Activated CD4-positive, alpha-beta T cell treated with anti-CD3 and anti-CD28 coated beads, Interleukin-2, amount 10 ng/mL, durations not matched to agents 24 days and 14 days (primary cell): Measurements from ENCODE around the gene CES3. TPM values are rescaled to one million over a fixed set of nuclear protein-coding genes. Genes with fewer than 3 reads are reported as not detected.
A peak's percentile ranks its signal among the peaks of the same experiment; 100 is the strongest.
"Not testable (repeated sequence)": the region's sequence is repeated elsewhere in the genome, so short reads cannot be mapped to it uniquely, and the experiment has no call there.

ENCODE experiments used
- DNase-seq: peaks from one replicate; pipeline ENCODE4 v3.0.0; 2022
- H3K27ac Mint-ChIP-seq: one replicate; pipeline ENCODE4 v1.8.0; 2022; ENCODE audit warnings: mild to moderate bottlenecking, mixed read lengths
- H3K27me3 Mint-ChIP-seq: one replicate; pipeline ENCODE4 v1.8.0; 2022; ENCODE audit warnings: mixed read lengths
- H3K36me3 Mint-ChIP-seq: one replicate; pipeline ENCODE4 v1.8.0; 2022; ENCODE audit warnings: low read depth, mild to moderate bottlenecking, mixed read lengths
- H3K4me1 Mint-ChIP-seq: one replicate; pipeline ENCODE4 v1.8.0; 2021; ENCODE audit warnings: mixed read lengths
- H3K4me3 Mint-ChIP-seq: one replicate; pipeline ENCODE4 v1.8.0; 2022; ENCODE audit warnings: mild to moderate bottlenecking, moderate library complexity, mixed read lengths
- H3K9me3 Mint-ChIP-seq: one replicate; pipeline ENCODE4 v1.8.0; 2021; ENCODE audit warnings: mixed read lengths
- intact Hi-C: fragments of 100-400 bp; cut with micrococcal nuclease; formaldehyde crosslinking; loops from one replicate; pipeline ENCODE4 v1.15.1; 2023
- total RNA-seq: library from RNA; stranded (reverse); gene quantifications from 2 replicates; pipeline ENCODE4 v1.2.3, GENCODE V29; 2022

The CES3 gene
- total RNA-seq, 1 donor from 2014 or later, result 6.8 TPM

GRCh38 chr16:66933776-66934137, 27.3 kb upstream of the CES3 start:
- intact Hi-C loops, result loop anchor here (2.0 kb wide), 1 partner anchor 103 kb away; the partner anchor contains the start of gene NAE1
- Mint-ChIP-seq H3K4me3 (peak overlapping the region; percentile 99), H3K36me3 (peaks cover 40% of the 10 kb centered on the region), H3K27me3 (no peaks in the 10 kb centered on the region), H3K27ac (peak overlapping the region; percentile 98), H3K4me1 (peaks cover 43% of the 10 kb centered on the region), H3K9me3 (no peaks in the 10 kb centered on the region)
- DNase-seq, result no peak

- Mint-ChIP-seq H3K4me3 (peak within 1 kb of the TSS; percentile 99), H3K27me3 (no peaks in the 10 kb centered on the region)
Observed at GRCh38 chr16:66934138-66934838, 26.8 kb upstream of the CES3 start, which contains the start of gene CIAO2B. CIAO2B (minus strand) TSS chr16:66934402; CDS start chr16:66934364, 38 bp downstream.

GRCh38 chr16:66934839-66935313, 26.2 kb upstream of the CES3 start:
- H3K27ac Mint-ChIP-seq, result peak overlapping the region; percentile 98
- H3K27me3 Mint-ChIP-seq, H3K9me3 Mint-ChIP-seq, DNase-seq: not testable (repeated sequence)
- H3K4me1 Mint-ChIP-seq, result peaks cover 43% of the 10 kb centered on the region
- peak overlapping the region; percentile 99 for H3K4me3 Mint-ChIP-seq
- intact Hi-C loops, result loop anchor here (2.0 kb wide), 1 partner anchor 104 kb away; the partner anchor contains the start of gene NAE1
- H3K36me3 Mint-ChIP-seq, result peaks cover 45% of the 10 kb centered on the region

More at GRCh38 chr16:66934138-66934838, 26.8 kb upstream of the CES3 start, which contains the start of gene CIAO2B:
- Mint-ChIP-seq H3K27ac (peak within 1 kb of the TSS; percentile 98), H3K4me1 (peaks cover 43% of the 10 kb centered on the region), H3K36me3 (peaks cover 43% of the 10 kb centered on the region), H3K9me3 (no peaks in the 10 kb centered on the region)
- peak; percentile 98 for DNase-seq
- intact Hi-C loops, result loop anchor here (2.0 kb wide), 1 partner anchor 103 kb away; the partner anchor contains the start of gene NAE1

- peaks cover 43% of the 10 kb centered on the region for H3K4me1 Mint-ChIP-seq
- peak within 1 kb of the TSS; percentile 98 for H3K27ac Mint-ChIP-seq
- peaks cover 46% of the 10 kb centered on the region for H3K36me3 Mint-ChIP-seq
- peak within 1 kb of the TSS; percentile 99 for H3K4me3 Mint-ChIP-seq
- no peaks in the 10 kb centered on the region for H3K27me3 Mint-ChIP-seq
- no peak for DNase-seq
- no peaks in the 10 kb centered on the region for H3K9me3 Mint-ChIP-seq
- intact Hi-C loops, result loop anchor here (2.0 kb wide), 1 partner anchor 105 kb away; the partner anchor contains the start of gene NAE1
Observed at GRCh38 chr16:66935314-66936011, 25.6 kb upstream of the CES3 start, which contains the start of gene CES2. CES2 (plus strand) TSS chr16:66935516; CDS start chr16:66935636, 120 bp downstream.

GRCh38 chr16:66936462-66936861, 24.6 kb upstream of the CES3 start:
- no peaks in the 10 kb centered on the region for H3K9me3 Mint-ChIP-seq
- H3K36me3 Mint-ChIP-seq, result peaks cover 47% of the 10 kb centered on the region
- DNase-seq, result no peak
- H3K4me1 Mint-ChIP-seq, result peaks cover 43% of the 10 kb centered on the region
- intact Hi-C loops, result no loop called here
- no peaks in the 10 kb centered on the region for H3K27me3 Mint-ChIP-seq
- peak overlapping the region; percentile 53 for H3K27ac Mint-ChIP-seq
- H3K4me3 Mint-ChIP-seq, result peak overlapping the region; percentile 99

- Mint-ChIP-seq H3K27ac (peak overlapping the region; percentile 53), H3K4me1 (peaks cover 40% of the 10 kb centered on the region), H3K9me3 (no peaks in the 10 kb centered on the region), H3K4me3 (peak overlapping the region; percentile 99), H3K27me3 (no peaks in the 10 kb centered on the region), H3K36me3 (peaks cover 46% of the 10 kb centered on the region)
- no peak for DNase-seq
- intact Hi-C loops, result no loop called here
Observed at GRCh38 chr16:66936889-66937554, 24.0 kb upstream of the CES3 start.

- H3K36me3 Mint-ChIP-seq, result peaks cover 47% of the 10 kb centered on the region
- no peak overlapping the region for H3K4me3 Mint-ChIP-seq
- peaks cover 34% of the 10 kb centered on the region for H3K4me1 Mint-ChIP-seq
- intact Hi-C loops, result no loop called here
- no peak overlapping the region for H3K27ac Mint-ChIP-seq
- no peaks in the 10 kb centered on the region for H3K27me3 Mint-ChIP-seq
- no peaks in the 10 kb centered on the region for H3K9me3 Mint-ChIP-seq
- no peak for DNase-seq
Observed at GRCh38 chr16:66937725-66938337, 23.2 kb upstream of the CES3 start.

- Mint-ChIP-seq H3K36me3 (peaks cover 36% of the 10 kb centered on the region), H3K4me1 (peaks cover 21% of the 10 kb centered on the region), H3K27ac (no peak overlapping the region), H3K9me3 (no peaks in the 10 kb centered on the region), H3K4me3 (no peak overlapping the region), H3K27me3 (no peaks in the 10 kb centered on the region)
- intact Hi-C loops, result no loop called here
- no peak for DNase-seq
Observed at GRCh38 chr16:66939366-66939765, 21.7 kb upstream of the CES3 start.

GRCh38 chr16:66940236-66940635, 20.8 kb upstream of the CES3 start:
- intact Hi-C loops, result no loop called here
- Mint-ChIP-seq H3K4me3 (no peak overlapping the region), H3K27me3 (no peaks in the 10 kb centered on the region), H3K27ac (no peak overlapping the region), H3K4me1 (peaks cover 18% of the 10 kb centered on the region), H3K9me3 (no peaks in the 10 kb centered on the region), H3K36me3 (peaks cover 36% of the 10 kb centered on the region)
- DNase-seq, result no peak

GRCh38 chr16:66942981-66943380, 18.1 kb upstream of the CES3 start:
- intact Hi-C loops, result no loop called here
- no peaks in the 10 kb centered on the region for H3K9me3 Mint-ChIP-seq
- no peak overlapping the region for H3K4me3 Mint-ChIP-seq
- no peaks in the 10 kb centered on the region for H3K27me3 Mint-ChIP-seq
- no peak for DNase-seq
- H3K4me1 Mint-ChIP-seq, result peaks cover 9% of the 10 kb centered on the region
- no peak overlapping the region for H3K27ac Mint-ChIP-seq
- peaks cover 25% of the 10 kb centered on the region for H3K36me3 Mint-ChIP-seq

- Mint-ChIP-seq H3K27ac (no peak overlapping the region), H3K9me3 (no peaks in the 10 kb centered on the region), H3K27me3 (peaks cover 5% of the 10 kb centered on the region), H3K4me1 (peaks cover 14% of the 10 kb centered on the region), H3K4me3 (no peak overlapping the region), H3K36me3 (peaks cover 24% of the 10 kb centered on the region)
- DNase-seq, result no peak
- intact Hi-C loops, result no loop called here
Observed at GRCh38 chr16:66943426-66944053, 17.5 kb upstream of the CES3 start.

- H3K4me3 Mint-ChIP-seq, result no peak overlapping the region
- DNase-seq, result no peak
- peaks cover 10% of the 10 kb centered on the region for H3K27me3 Mint-ChIP-seq
- peaks cover 15% of the 10 kb centered on the region for H3K4me1 Mint-ChIP-seq
- no peak overlapping the region for H3K27ac Mint-ChIP-seq
- intact Hi-C loops, result no loop called here
- H3K9me3 Mint-ChIP-seq, result no peaks in the 10 kb centered on the region
- H3K36me3 Mint-ChIP-seq, result peaks cover 21% of the 10 kb centered on the region
Observed at GRCh38 chr16:66944054-66944441, 17.0 kb upstream of the CES3 start.

GRCh38 chr16:66944971-66945370, 16.1 kb upstream of the CES3 start:
- DNase-seq, H3K9me3 Mint-ChIP-seq, H3K4me3 Mint-ChIP-seq, H3K27ac Mint-ChIP-seq: not testable (repeated sequence)
- peaks cover 19% of the 10 kb centered on the region for H3K27me3 Mint-ChIP-seq
- intact Hi-C loops, result loop anchor here (5.0 kb wide), 1 partner anchor 212 kb away; the partner anchor contains the start of genes FBXL8 and TRADD
- H3K36me3 Mint-ChIP-seq, result peaks cover 17% of the 10 kb centered on the region
- peaks cover 15% of the 10 kb centered on the region for H3K4me1 Mint-ChIP-seq
